H9 (cell line): ENCODE results near the gene URAD. TPM values are rescaled to one million over a fixed set of nuclear protein-coding genes. Genes with fewer than 3 reads are reported as not detected.

ENCODE experiments used
- DNase-seq: peaks from one replicate; pipeline ENCODE4 v3.0.0-alpha.2; 2017
- H2AFZ ChIP-seq: one replicate; pipeline ENCODE4 v1.6.1; 2013; ENCODE audit warnings: mild to moderate bottlenecking, low read length, control low read depth, moderate library complexity
- H2AK5ac ChIP-seq: 2 replicates; pipeline ENCODE4 v1.6.1; 2013; ENCODE audit warnings: low read length, control low read depth, mixed read lengths; ENCODE audit not compliant: insufficient read length
- H2BK120ac ChIP-seq: one replicate; pipeline ENCODE4 v1.6.1; 2013; ENCODE audit warnings: low read depth, mild to moderate bottlenecking, low read length, control low read depth, inconsistent platforms; ENCODE audit not compliant: poor library complexity, severe bottlenecking
- H2BK12ac ChIP-seq: 2 replicates; pipeline ENCODE4 v1.6.1; 2013; ENCODE audit warnings: low read length, control low read depth, mixed read lengths, low read depth; ENCODE audit not compliant: insufficient read length
- H2BK15ac ChIP-seq: 2 replicates; pipeline ENCODE4 v1.6.1; 2013; ENCODE audit warnings: low read depth, low read length, control low read depth
- H2BK20ac ChIP-seq: one replicate; pipeline ENCODE4 v1.6.1; 2013; ENCODE audit warnings: low read depth, mild to moderate bottlenecking, low read length, control low read depth, inconsistent platforms; ENCODE audit not compliant: poor library complexity, severe bottlenecking
- H2BK5ac ChIP-seq: 2 replicates; pipeline ENCODE4 v1.6.1; 2013; ENCODE audit warnings: low read length, control low read depth, mixed read lengths; ENCODE audit not compliant: insufficient read length
- H3K14ac ChIP-seq: 2 replicates; pipeline ENCODE4 v1.6.1; 2013; ENCODE audit warnings: low read length, control low read depth; ENCODE audit not compliant: insufficient read depth
- H3K18ac ChIP-seq: 2 replicates; pipeline ENCODE4 v1.6.1; 2013; ENCODE audit warnings: low read depth, mild to moderate bottlenecking, mixed read lengths, low read length, control low read depth; ENCODE audit not compliant: insufficient read length
- H3K23ac ChIP-seq: 2 replicates; pipeline ENCODE4 v1.6.1; 2013; ENCODE audit warnings: low read length, control low read depth, mixed read lengths, low read depth; ENCODE audit not compliant: insufficient read length
- H3K23me2 ChIP-seq: 2 replicates; pipeline ENCODE4 v1.6.1; 2013; ENCODE audit warnings: low read depth, mild to moderate bottlenecking, mixed read lengths, low read length, control low read depth; ENCODE audit not compliant: insufficient read length, poor library complexity, severe bottlenecking
- H3K27ac ChIP-seq: 2 replicates; pipeline ENCODE4 v1.5.1; 2013; ENCODE audit warnings: low read length, control low read depth, mixed read lengths, low read depth; ENCODE audit not compliant: insufficient read length
- H3K27me3 ChIP-seq: 2 replicates; pipeline ENCODE4 v1.6.1; 2013; ENCODE audit warnings: low read length, control low read depth, inconsistent platforms; ENCODE audit not compliant: insufficient read depth
- H3K4ac ChIP-seq: 2 replicates; pipeline ENCODE4 v1.6.1; 2013; ENCODE audit warnings: low read depth, mild to moderate bottlenecking, control low read depth, inconsistent platforms, low read length, moderate library complexity
- H3K4me1 ChIP-seq: 2 replicates; pipeline ENCODE4 v1.6.1; 2013; ENCODE audit warnings: low read length, control low read depth, inconsistent platforms; ENCODE audit not compliant: insufficient read depth
- H3K4me2 ChIP-seq: 2 replicates; pipeline ENCODE4 v1.6.1; 2013; ENCODE audit warnings: low read length, control low read depth, mixed read lengths; ENCODE audit not compliant: insufficient read length, insufficient read depth
- H3K56ac ChIP-seq: 2 replicates; pipeline ENCODE4 v1.6.1; 2013; ENCODE audit warnings: low read depth, mild to moderate bottlenecking, mixed read lengths, low read length, control low read depth; ENCODE audit not compliant: insufficient read length
- H3K79me1 ChIP-seq: 2 replicates; pipeline ENCODE4 v1.6.1; 2013; ENCODE audit warnings: low read depth, mild to moderate bottlenecking, moderate library complexity, low read length, control low read depth, inconsistent platforms; ENCODE audit not compliant: insufficient read depth, poor library complexity, severe bottlenecking
- H3K79me2 ChIP-seq: 2 replicates; pipeline ENCODE4 v1.6.1; 2013; ENCODE audit warnings: low read length, control low read depth, inconsistent platforms; ENCODE audit not compliant: insufficient read depth
- H3K9ac ChIP-seq: 2 replicates; pipeline ENCODE4 v1.6.1; 2013; ENCODE audit warnings: low read length, control low read depth, mixed read lengths; ENCODE audit not compliant: insufficient read length; ENCODE audit errors: extremely low read depth
- H3K9me3 ChIP-seq: one replicate; pipeline ENCODE4 v1.6.1; 2013; ENCODE audit warnings: low read depth, low read length, inconsistent platforms; ENCODE audit not compliant: control insufficient read depth
- H3T11ph ChIP-seq: one replicate; pipeline ENCODE4 v1.6.1; 2013; ENCODE audit warnings: mild to moderate bottlenecking, low read length, control low read depth, inconsistent platforms
- H4K20me1 ChIP-seq: one replicate; pipeline ENCODE4 v1.6.1; 2013; ENCODE audit not compliant: control insufficient read depth, insufficient read length, insufficient read depth
- H4K5ac ChIP-seq: 2 replicates; pipeline ENCODE4 v1.6.1; 2013; ENCODE audit warnings: low read depth, mild to moderate bottlenecking, mixed read lengths, low read length, control low read depth; ENCODE audit not compliant: insufficient read length
- H4K8ac ChIP-seq: replicated peaks from 2 replicates; pipeline ENCODE4 v1.6.1; 2013; ENCODE audit warnings: low read length, control low read depth, mixed read lengths, low read depth; ENCODE audit not compliant: insufficient read length
- H4K91ac ChIP-seq: 2 replicates; pipeline ENCODE4 v1.6.1; 2013; ENCODE audit warnings: low read depth, mild to moderate bottlenecking, moderate library complexity, mixed read lengths, low read length, control low read depth; ENCODE audit not compliant: insufficient read length
- H3K27ac Mint-ChIP-seq, 3 experiments: 2 replicates in 2 of 3; 3 replicates in 1 of 3; pipeline ENCODE4 v1.8.0; 2020 to 2021; ENCODE audit warnings: mixed read lengths in 3 of 3, mild to moderate bottlenecking in 1 of 3, moderate library complexity in 1 of 3
- H3K27me3 Mint-ChIP-seq: 2 replicates; pipeline ENCODE4 v1.8.0; 2021; ENCODE audit warnings: low read depth, mild to moderate bottlenecking, moderate library complexity, mixed read lengths
- H3K36me3 Mint-ChIP-seq, 3 experiments: 2 replicates in 2 of 3; 3 replicates in 1 of 3; pipeline ENCODE4 v1.8.0; 2020 to 2021; ENCODE audit warnings: low read depth in 3 of 3, mixed read lengths in 3 of 3; ENCODE audit not compliant: insufficient read depth in 1 of 3
- H3K4me1 Mint-ChIP-seq, 2 experiments: 2 replicates each; pipeline ENCODE4 v1.8.0; 2020; ENCODE audit warnings: mixed read lengths in 2 of 2
- H3K4me3 Mint-ChIP-seq, 2 experiments: 2 replicates in 1 of 2; 3 replicates in 1 of 2; pipeline ENCODE4 v1.8.0; 2020 to 2021; ENCODE audit warnings: mild to moderate bottlenecking in 2 of 2, mixed read lengths in 2 of 2, moderate library complexity in 1 of 2
- H3K9me3 Mint-ChIP-seq, 2 experiments: 2 replicates in 1 of 2; 3 replicates in 1 of 2; pipeline ENCODE4 v1.8.0; 2020; ENCODE audit warnings: mild to moderate bottlenecking in 2 of 2, mixed read lengths in 2 of 2, moderate library complexity in 1 of 2
- CTCF ChIP-seq: fragments of 200-600 bp; sonication (generic); conservative IDR thresholded peaks from 3 replicates; pipeline ENCODE4 v1.8.0; 2021; ENCODE audit warnings: antibody characterized with exemption, mild to moderate bottlenecking
- WGBS: extraction: QIAGEN DNeasy Blood & Tissue Kit; methylation state at CpG from one replicate; pipeline ENCODE4 v1.1.7; 2013; ENCODE audit warnings: missing lambda C conversion rate, low lambda C conversion rate, mixed read lengths; ENCODE audit not compliant: insufficient read length; ENCODE audit errors: extremely low coverage; 5-methylcytosine and 5-hydroxymethylcytosine counted together
- total RNA-seq: library from RNA; stranded (reverse); gene quantifications from 2 replicates; pipeline ENCODE4 v1.2.1, GENCODE V29; 2021

URAD gene
- total RNA-seq, 1 experiment from 2014 or later, result not detected

DNA sequence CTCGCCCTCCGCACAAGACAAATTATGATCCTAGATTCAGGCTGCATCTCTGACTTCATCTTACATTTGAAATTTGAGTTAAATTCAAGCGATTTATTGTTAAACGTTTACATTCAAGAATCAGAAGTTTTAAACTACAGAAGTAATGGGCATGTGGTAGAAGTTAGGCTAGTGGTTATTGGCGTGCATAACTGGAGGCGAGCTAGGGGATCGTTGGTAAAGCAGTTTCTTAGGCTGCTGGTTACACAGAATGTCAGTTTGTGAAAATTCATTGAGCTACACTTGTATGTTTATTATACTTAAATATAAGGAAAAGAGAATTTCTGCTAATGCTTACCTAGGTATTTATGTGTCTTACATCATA is 18.6 kb downstream of the URAD start:
- Mint-ChIP-seq H3K27me3 (peaks cover 100% of the 10 kb centered on the region), H3K4me1 (peaks cover 33 to 44% of the 10 kb centered on the region in 2 experiments), H3K9me3 (peaks cover 7 to 22% of the 10 kb centered on the region in 2 experiments), H3K4me3 (peak overlapping the region in 1 of 2 experiments; percentile 78; a peak in 3 of 5 replicates), H3K27ac (no peak overlapping the region), H3K36me3 (no peaks in the 10 kb centered on the region)
- Histone ChIP-seq H3K79me2 (no peaks in the 10 kb centered on the region), H2AK5ac (no peak overlapping the region), H3K9ac (no peak overlapping the region), H2BK15ac (no peak overlapping the region), H2AFZ (no peak overlapping the region), H4K91ac (no peak overlapping the region), H3K79me1 (no peaks in the 10 kb centered on the region), H2BK12ac (no peak overlapping the region), H3K18ac (no peak overlapping the region), H3K56ac (no peak overlapping the region), H3K4me1 (peaks cover 9% of the 10 kb centered on the region), H2BK5ac (no peak overlapping the region), H4K5ac (no peak overlapping the region), H3K27me3 (peaks cover 94% of the 10 kb centered on the region), H3K9me3 (no peaks in the 10 kb centered on the region), H3K4ac (no peak overlapping the region), H4K8ac (no peak overlapping the region), H3K14ac (no peak overlapping the region), H4K20me1 (peaks cover 4% of the 10 kb centered on the region), H3K23me2 (no peaks in the 10 kb centered on the region), H2BK120ac (no peak overlapping the region), H3K4me2 (peak overlapping the region; percentile 46), H3K23ac (no peak overlapping the region), H3K27ac (no peak overlapping the region), H3T11ph (no peak overlapping the region), H2BK20ac (no peak overlapping the region)
- no peak for DNase-seq
- WGBS, result no CpG with 5 or more reads among the region's 7 CpGs
- TF ChIP-seq CTCF, result no peak
